ENCODE measurements around the gene C12orf57. TPM values are rescaled to one million over a fixed set of nuclear protein-coding genes. Genes with fewer than 3 reads are reported as not detected.

Gene C12orf57
- polyA plus RNA-seq (2011; rRNA removed) (359 and 425 TPM in 2 replicates), polyA minus RNA-seq (2011; rRNA and poly(A)+ RNA removed) (60.0 and 73.9 TPM in 2 replicates)

- ChIA-PET POLR2A (interaction anchor here (0.7 to 4.2 kb wide), 15 partner anchors 14 to 169 kb away, joined by 3 to 36 read pairs (median 6); partner anchors contain the start of genes ATN1, C1RL, CDCA3 and SPSB2), CTCF (interaction anchor here (0.9 to 4.1 kb wide), 12 partner anchors 18 to 169 kb away, joined by 3 to 19 read pairs (median 6); partner anchors contain the start of gene C1RL)
- Histone ChIP-seq H3K4me3 (ENCODE audit: low read depth, low read length) (peak within 1 kb of the TSS; percentile 79), H3K9me3 (ENCODE audit: control insufficient read depth, insufficient read depth, low read length) (no peaks in the 10 kb centered on the region; the same call in 1 of the 2 replicates), H3K27me3 (ENCODE audit: control insufficient read depth, insufficient read depth, low read length) (no peaks in the 10 kb centered on the region), H3K27ac (ENCODE audit: low read depth, low read length) (peak within 1 kb of the TSS; percentile 94)
- DNase-seq (ENCODE audit: low read depth, low spot score), result peak; percentile 77
- no peak for TF ChIP-seq CTCF (IDR thresholded peaks at IDR 0.05; ENCODE audit: low read depth, low read length)
These were observed at the start of gene C12orf57, which contains the start of gene RNU7-1 for GRCh38 chr12:6943722-6944380. C12orf57 (plus strand) TSS chr12:6944022; CDS start chr12:6944122, 100 bp downstream. RNU7-1 (plus strand) TSS chr12:6943816.

- POLR2A ChIA-PET, result no interaction called here
- CTCF ChIA-PET, result interaction anchor here (1.3 to 1.4 kb wide), 2 partner anchors 22 to 30 kb away, joined by 5 to 6 read pairs; partner anchors contain the start of gene SPSB2
These were observed 49.5 kb upstream of the C12orf57 start for GRCh38 chr12:6894321-6894720.

GRCh38 chr12:6896846-6897435, 46.9 kb upstream of the C12orf57 start:
- H3K9me3 ChIP-seq (ENCODE audit: control insufficient read depth, insufficient read depth, low read length), result no peaks in the 10 kb centered on the region; the same call in 1 of the 2 replicates
- POLR2A ChIA-PET, result interaction anchor here (1.3 kb wide), 1 partner anchor 30 kb away, joined by 4 read pairs; the partner anchor contains the start of gene TPI1
- H3K4me3 ChIP-seq (ENCODE audit: low read depth, low read length), result no peak overlapping the region
- no peak for TF ChIP-seq CTCF (IDR thresholded peaks at IDR 0.05; ENCODE audit: low read depth, low read length)
- no peak for DNase-seq (ENCODE audit: low read depth, low spot score)
- H3K27me3 ChIP-seq (ENCODE audit: control insufficient read depth, insufficient read depth, low read length), result no peaks in the 10 kb centered on the region
- CTCF ChIA-PET, result interaction anchor here (1.4 kb wide), 1 partner anchor 27 kb away, joined by 3 read pairs; no protein-coding TSS in a partner anchor
- no peak overlapping the region for H3K27ac ChIP-seq (ENCODE audit: low read depth, low read length)

More at GRCh38 chr12:6894321-6894720, 49.5 kb upstream of the C12orf57 start:
- no peaks in the 10 kb centered on the region for H3K27me3 ChIP-seq (ENCODE audit: control insufficient read depth, insufficient read depth, low read length)
- no peak overlapping the region for H3K4me3 ChIP-seq (ENCODE audit: low read depth, low read length)
- DNase-seq (ENCODE audit: low read depth, low spot score), result no peak
- no peaks in the 10 kb centered on the region; the same call in 1 of the 2 replicates for H3K9me3 ChIP-seq (ENCODE audit: control insufficient read depth, insufficient read depth, low read length)
- H3K27ac ChIP-seq (ENCODE audit: low read depth, low read length), result no peak overlapping the region
- no peak for TF ChIP-seq CTCF (IDR thresholded peaks at IDR 0.05; ENCODE audit: low read depth, low read length)

GRCh38 chr12:6899427-6899826, 44.4 kb upstream of the C12orf57 start:
- TF ChIP-seq CTCF (IDR thresholded peaks at IDR 0.05; ENCODE audit: low read depth, low read length), result no peak
- Histone ChIP-seq H3K27ac (ENCODE audit: low read depth, low read length) (no peak overlapping the region), H3K4me3 (ENCODE audit: low read depth, low read length) (no peak overlapping the region), H3K27me3 (ENCODE audit: control insufficient read depth, insufficient read depth, low read length) (no peaks in the 10 kb centered on the region), H3K9me3 (ENCODE audit: control insufficient read depth, insufficient read depth, low read length) (no peaks in the 10 kb centered on the region)
- no peak for DNase-seq (ENCODE audit: low read depth, low spot score)
- CTCF ChIA-PET, result interaction anchor here (1.3 to 1.6 kb wide), 2 partner anchors 8 to 27 kb away, joined by 5 to 8 read pairs; partner anchors contain the start of gene SPSB2
- POLR2A ChIA-PET, result no interaction called here
